ENCODE results near the gene CARD6.
"Not testable (repeated sequence)": the region's sequence is repeated elsewhere in the genome, so short reads cannot be mapped to it uniquely, and the experiment has no call there.

Gene CARD6

DNA sequence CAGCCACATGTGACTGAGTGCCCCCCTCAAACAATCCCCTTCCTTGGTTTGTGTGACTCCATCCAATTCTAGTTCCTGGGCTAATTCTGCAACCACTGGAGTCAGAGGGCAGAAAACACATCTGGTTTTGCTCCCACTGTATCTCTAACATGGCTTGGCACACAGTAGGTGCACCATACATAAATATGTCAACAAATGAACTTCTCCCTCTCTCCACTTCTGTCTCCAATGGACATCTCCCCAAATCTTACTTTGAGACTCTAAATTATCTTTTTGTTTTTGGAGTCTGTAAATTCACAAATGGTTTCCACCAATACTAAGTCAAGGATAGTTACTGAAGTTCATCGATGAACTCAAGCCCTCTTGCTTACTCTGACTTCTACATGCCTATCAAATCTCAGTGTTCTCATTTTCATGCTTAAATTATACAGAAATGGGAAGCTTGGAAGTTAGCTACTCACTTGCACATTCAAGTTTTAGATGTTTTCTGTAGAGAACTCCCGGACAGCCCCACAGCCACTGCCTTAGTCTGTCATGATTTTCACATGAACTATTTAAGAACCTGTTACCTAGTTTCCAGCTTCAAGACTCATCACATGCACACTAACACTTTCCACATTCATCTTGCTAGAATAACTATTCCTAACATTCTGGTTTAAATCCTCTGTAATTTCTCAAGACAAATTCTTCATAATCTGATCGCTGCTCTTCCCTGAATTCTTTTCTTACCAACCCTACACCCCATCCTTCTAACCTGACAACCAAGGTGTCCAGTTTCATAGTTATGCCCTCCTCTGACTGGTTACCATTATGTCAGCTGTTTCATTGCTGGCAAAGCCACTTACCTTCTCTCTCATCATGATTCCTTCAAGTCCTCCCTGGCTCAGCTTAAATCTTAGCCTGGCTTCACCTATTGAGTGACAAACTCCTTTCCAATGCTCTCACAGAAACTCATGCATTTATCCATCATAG is 12.2 kb upstream of the CARD6 start:
- DNase-seq (ENCODE audit: low spot score), result no peak

DNA sequence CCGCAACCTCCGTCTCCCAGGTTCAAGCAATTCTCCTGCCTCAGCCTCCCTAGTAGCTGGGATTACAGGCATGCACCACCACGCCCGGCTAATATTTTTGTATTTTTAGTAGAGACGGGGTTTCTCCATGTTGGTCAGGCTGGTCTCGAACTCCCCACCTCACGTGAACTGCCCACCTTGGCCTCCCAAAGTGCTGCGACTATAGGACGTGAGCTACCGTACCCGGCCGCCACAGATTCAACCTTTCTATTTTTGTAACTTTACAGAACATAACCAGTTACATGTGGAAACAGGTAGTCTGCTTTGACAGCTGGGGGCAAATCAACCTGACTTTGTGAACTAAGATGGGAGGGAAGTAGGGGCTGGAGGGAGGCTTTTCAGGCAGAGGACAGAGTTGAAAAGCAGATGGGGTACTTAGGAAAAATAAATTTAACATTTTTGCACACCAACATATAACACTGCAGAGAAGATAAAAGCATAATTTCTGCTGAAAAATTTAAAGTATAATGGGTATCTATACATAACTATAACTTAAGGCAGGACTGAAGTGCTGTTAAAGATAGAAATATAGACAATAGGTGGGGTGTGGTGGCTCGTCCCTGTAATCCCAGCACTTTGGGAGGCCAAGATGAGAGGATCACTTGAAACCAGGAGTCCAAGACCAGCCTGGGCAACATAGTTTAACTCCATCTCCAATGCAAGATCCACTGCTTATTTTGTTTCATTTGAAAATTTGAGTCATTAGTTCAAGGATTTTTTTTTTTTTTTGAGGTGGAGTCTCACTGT is 11.2 kb upstream of the CARD6 start:
- DNase-seq (ENCODE audit: low spot score), result no peak

GRCh38 chr5:40831346-40832210 is 9.6 kb upstream of the CARD6 start:
- DNase-seq (ENCODE audit: low spot score), result no peak

DNA sequence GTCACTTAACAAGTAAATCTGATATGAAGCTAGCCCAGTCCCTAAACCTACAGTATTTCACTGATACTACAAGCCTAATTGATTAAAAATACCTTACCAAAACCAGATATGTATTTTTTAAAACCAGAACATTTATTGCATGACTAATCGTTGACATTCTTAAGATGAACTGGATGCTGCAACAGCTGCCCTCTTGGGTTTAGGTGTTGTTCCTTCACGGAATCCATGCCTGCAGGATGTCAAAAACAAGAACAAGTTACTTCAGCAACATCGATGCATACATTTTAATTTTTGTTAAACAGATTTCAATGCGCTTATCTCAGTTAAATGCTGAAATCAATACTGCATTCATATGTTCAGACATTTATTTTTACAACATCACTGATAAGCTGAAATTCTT is 8.8 kb upstream of the CARD6 start:
- no peak for DNase-seq (ENCODE audit: low spot score)

DNA sequence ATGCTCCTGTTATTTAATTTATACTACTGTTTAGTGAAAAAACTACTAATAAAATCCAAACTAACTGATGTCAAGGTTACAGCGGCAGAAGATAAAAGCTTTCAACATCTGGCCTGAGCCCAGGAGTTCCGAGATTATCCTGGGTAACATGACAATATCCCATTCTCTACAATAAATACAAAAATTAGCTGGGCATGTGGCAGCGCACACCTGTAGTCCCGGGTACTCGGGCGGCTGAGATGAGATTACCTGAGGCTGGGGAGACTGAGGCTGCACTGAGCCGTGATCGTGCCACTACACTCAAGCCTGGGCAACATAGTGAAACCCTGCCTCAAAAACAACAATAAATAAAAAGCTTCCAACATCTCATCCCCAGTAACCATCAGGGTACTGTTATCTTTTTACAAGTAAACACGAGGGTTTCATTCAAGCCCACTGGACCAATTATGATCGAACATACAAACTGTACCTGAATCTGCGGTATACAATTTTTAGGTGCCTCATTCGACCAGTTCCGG is 7.4 kb upstream of the CARD6 start:
- DNase-seq (ENCODE audit: low spot score), result no peak

- DNase-seq (ENCODE audit: low spot score), result no peak
Observed at GRCh38 chr5:40834391-40834848, 6.7 kb upstream of the CARD6 start.

GRCh38 chr5:40834849-40835787 is 6.0 kb upstream of the CARD6 start, which contains the start of gene RPL37:
Gene RPL37 (minus strand): TSS chr5:40835222. CDS start chr5:40835185, 37 bp downstream.
- peak; percentile 96 for DNase-seq (ENCODE audit: low spot score)

GRCh38 chr5:40838086-40838485 is 3.1 kb upstream of the CARD6 start:
- DNase-seq (ENCODE audit: low spot score), result no peak

- no peak for DNase-seq (ENCODE audit: low spot score)
Observed at GRCh38 chr5:40842351-40842750, 1.2 kb downstream of the CARD6 start.

- DNase-seq (ENCODE audit: low spot score), result no peak
Observed at GRCh38 chr5:40844565-40844964, 3.4 kb downstream of the CARD6 start.

GRCh38 chr5:40846371-40846770 is 5.2 kb downstream of the CARD6 start:
- DNase-seq (ENCODE audit: low spot score), result no peak

DNA sequence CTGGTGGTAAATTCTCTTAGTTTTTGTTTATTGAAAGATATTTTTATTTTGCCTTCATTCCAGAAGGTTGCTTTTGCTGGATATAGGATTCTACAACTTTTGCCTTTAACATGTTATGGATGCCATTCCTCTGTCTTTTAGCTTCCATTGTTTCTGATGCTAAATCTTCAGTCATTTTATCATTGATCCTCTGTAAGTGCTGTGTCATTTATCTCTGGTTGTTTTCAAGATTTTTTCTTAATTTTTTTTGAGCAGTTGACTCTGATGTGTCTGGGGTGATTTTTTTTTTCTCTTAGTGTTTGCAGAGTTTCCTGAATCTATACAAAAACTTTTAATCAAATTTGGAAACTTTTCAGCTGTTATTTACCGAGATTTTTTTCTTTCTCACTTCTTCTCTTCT is 6.4 kb downstream of the CARD6 start:
- DNase-seq (ENCODE audit: low spot score), result no peak

GRCh38 chr5:40853632-40854192 is 12.5 kb downstream of the CARD6 start:
- no peak for DNase-seq (ENCODE audit: low spot score)

DNA sequence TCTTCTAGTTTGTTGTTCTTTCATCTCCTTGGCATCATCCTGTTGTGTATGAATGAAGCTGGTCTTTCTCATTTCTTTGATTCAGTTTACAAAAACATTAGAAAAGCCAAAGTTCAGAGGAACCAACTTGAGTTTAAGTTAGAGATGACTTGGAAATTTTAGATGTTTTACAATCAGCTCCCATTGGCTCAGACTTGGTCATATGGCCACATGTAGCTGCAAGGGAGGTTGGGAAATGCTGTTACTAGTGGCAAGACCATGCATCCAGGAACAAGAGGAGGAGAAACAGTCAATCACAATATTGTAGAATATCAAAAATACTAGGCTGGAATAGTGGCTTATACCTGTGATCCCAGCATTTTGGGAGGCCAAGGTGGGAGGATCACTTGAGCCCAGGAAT is 19.5 kb downstream of the CARD6 start:
- DNase-seq (ENCODE audit: low spot score), result no peak

DNA sequence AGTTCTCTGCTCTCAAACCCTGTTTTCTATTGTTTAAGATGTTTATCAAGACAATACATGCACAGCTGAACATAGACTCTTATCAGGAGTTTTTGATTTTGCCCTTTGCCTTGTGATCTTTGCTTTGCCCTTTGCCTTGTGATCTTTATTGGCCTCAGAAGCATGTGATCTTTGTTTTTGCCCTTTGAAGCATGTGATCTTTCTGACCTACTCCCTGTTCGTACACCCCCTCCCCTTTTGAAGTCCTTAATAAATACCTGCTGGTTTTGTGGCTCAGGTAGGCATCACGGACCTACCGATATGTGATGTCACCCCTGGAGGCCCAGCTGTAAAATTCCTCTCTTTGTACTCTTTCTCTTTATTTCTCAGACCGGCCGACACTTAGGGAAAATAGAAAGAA is 23.8 kb downstream of the CARD6 start:
- not testable (repeated sequence) for DNase-seq (ENCODE audit: low spot score)

GRCh38 chr5:40866844-40867243 is 25.7 kb downstream of the CARD6 start:
- no peak for DNase-seq (ENCODE audit: low spot score)

GRCh38 chr5:40869384-40869783 is 28.2 kb downstream of the CARD6 start:
- DNase-seq (ENCODE audit: low spot score), result no peak

GRCh38 chr5:40871177-40871576 is 30.0 kb downstream of the CARD6 start:
- no peak for DNase-seq (ENCODE audit: low spot score)

GRCh38 chr5:40872253-40872652 is 31.1 kb downstream of the CARD6 start:
- DNase-seq (ENCODE audit: low spot score), result not testable (repeated sequence)

DNA sequence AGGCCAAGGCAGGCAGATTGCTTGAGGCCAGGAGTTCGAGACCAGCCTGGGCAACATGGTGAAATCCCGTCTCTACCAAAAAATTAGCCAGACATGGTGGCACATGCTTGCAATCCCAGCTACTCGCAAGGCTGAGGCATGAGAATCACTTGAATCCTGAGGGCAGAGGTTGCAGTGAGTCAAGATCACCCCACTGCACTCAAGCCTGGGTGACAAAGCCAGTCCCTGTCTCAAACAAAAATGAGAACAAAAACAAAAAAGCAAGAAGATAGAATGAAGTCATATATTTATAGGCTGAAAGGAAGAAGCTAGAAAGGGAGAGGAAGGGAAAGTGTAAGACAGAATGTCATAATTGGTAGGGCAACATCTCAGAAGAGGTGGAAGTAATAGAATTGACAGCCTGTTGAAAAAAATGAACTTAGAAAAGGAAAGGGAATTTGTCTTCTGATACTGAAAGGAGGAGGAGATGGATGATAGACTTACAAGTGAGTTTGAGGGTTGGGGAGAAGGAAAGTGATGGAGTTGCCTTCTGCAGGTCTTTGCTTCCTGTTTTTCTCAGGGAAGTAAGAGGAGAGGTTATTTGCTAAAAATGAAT is 32.2 kb downstream of the CARD6 start:
- no peak for DNase-seq (ENCODE audit: low spot score)

Data from SW480 (cell line).